ENCODE data around the gene DDIAS. TPM values are rescaled to one million over a fixed set of nuclear protein-coding genes. Genes with fewer than 3 reads are reported as not detected.

Gene DDIAS
- total and polyA plus RNA-seq, 2 experiments from 2014 or later = 4.0 to 6.2 TPM

DNA sequence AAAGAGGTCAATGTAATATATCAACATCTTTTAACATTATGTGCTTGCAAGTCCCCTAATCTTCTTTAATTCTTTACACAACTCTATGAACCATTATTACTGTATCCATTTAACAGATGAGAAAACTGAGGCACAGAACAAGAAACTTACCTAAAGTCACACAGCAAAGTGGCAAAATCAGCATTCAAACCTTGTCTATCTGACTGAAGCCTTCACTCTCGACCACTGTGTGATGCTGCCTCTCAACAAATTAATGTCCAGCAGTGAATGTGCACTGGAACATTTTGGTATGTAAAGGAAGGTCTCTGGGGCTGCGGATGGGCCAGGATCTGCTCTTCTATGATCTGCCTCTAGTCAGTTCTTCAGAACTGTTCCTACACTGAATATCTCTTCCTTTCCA is 43.4 kb upstream of the DDIAS start:
- no peak overlapping the region for H3K27ac ChIP-seq

GRCh38 chr11:82858556-82859091 is 42.9 kb upstream of the DDIAS start:
- Histone ChIP-seq H3K4me3 (no peak overlapping the region), H3K4me1 (ENCODE audit: low read depth) (no peaks in the 10 kb centered on the region), H3K27me3 (no peaks in the 10 kb centered on the region), H3K27ac (no peak overlapping the region), H3K9me3 (ENCODE audit: low read depth) (no peaks in the 10 kb centered on the region), H3K36me3 (no peaks in the 10 kb centered on the region)
- DNase-seq (ENCODE audit: low read depth in 1 of 2, low spot score in 1 of 2) = peak in 1 of 2 donors; percentile 67
- no peak for TF ChIP-seq CTCF (IDR thresholded peaks at IDR 0.05; ENCODE audit: low read depth, low read length)

More for the DNA sequence above, 43.4 kb upstream of the DDIAS start:
- DNase-seq (ENCODE audit: low read depth in 1 of 2, low spot score in 1 of 2) = no peak
- no peaks in the 10 kb centered on the region for H3K27me3 ChIP-seq
- no peak overlapping the region for H3K4me3 ChIP-seq
- no peaks in the 10 kb centered on the region for H3K9me3 ChIP-seq (ENCODE audit: low read depth)
- TF ChIP-seq CTCF (IDR thresholded peaks at IDR 0.05; ENCODE audit: low read depth, low read length) = no peak
- no peaks in the 10 kb centered on the region for H3K36me3 ChIP-seq
- no peaks in the 10 kb centered on the region for H3K4me1 ChIP-seq (ENCODE audit: low read depth)

GRCh38 chr11:82859750-82860149 is 41.8 kb upstream of the DDIAS start:
- no peaks in the 10 kb centered on the region for H3K9me3 ChIP-seq (ENCODE audit: low read depth)
- no peaks in the 10 kb centered on the region for H3K36me3 ChIP-seq
- peak in 1 of 2 donors; percentile 23 for DNase-seq (ENCODE audit: low read depth in 1 of 2, low spot score in 1 of 2)
- no peaks in the 10 kb centered on the region for H3K4me1 ChIP-seq (ENCODE audit: low read depth)
- H3K4me3 ChIP-seq = no peak overlapping the region
- TF ChIP-seq CTCF (IDR thresholded peaks at IDR 0.05; ENCODE audit: low read depth, low read length) = no peak
- H3K27me3 ChIP-seq = no peaks in the 10 kb centered on the region
- H3K27ac ChIP-seq = no peak overlapping the region

- no peaks in the 10 kb centered on the region for H3K4me1 ChIP-seq (ENCODE audit: low read depth)
- H3K36me3 ChIP-seq = no peaks in the 10 kb centered on the region
- no peak overlapping the region for H3K27ac ChIP-seq
- no peak for DNase-seq (ENCODE audit: low read depth in 1 of 2, low spot score in 1 of 2)
- no peak overlapping the region for H3K4me3 ChIP-seq
- H3K27me3 ChIP-seq = no peaks in the 10 kb centered on the region
- TF ChIP-seq CTCF (IDR thresholded peaks at IDR 0.05; ENCODE audit: low read depth, low read length) = no peak
- no peaks in the 10 kb centered on the region for H3K9me3 ChIP-seq (ENCODE audit: low read depth)
These were observed 39.2 kb upstream of the DDIAS start for GRCh38 chr11:82862379-82862778.

DNA sequence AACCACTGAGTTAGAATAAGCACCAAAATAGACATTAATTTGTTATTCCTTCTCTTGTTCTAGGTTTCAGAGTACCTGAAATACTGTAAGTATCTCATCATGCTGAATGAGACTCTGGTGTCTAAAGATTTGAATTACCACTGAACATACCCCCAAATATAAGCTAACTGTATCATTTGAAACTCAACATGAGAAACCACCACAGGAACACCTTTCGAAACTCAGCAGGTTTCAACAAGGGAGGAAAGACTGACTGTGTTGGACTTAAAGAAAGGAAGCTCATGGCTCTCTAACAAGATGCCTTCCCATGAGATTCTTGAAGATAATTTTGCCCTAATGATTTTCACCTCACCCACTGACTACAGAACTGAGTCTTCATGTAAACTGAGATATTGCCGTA is 38.3 kb upstream of the DDIAS start:
- Histone ChIP-seq H3K4me3 (no peak overlapping the region), H3K36me3 (no peaks in the 10 kb centered on the region), H3K4me1 (ENCODE audit: low read depth) (no peaks in the 10 kb centered on the region), H3K27me3 (no peaks in the 10 kb centered on the region), H3K9me3 (ENCODE audit: low read depth) (no peaks in the 10 kb centered on the region), H3K27ac (no peak overlapping the region)
- DNase-seq (ENCODE audit: low read depth in 1 of 2, low spot score in 1 of 2) = no peak
- TF ChIP-seq CTCF (IDR thresholded peaks at IDR 0.05; ENCODE audit: low read depth, low read length) = no peak

Data from cardiac muscle cell (in vitro differentiated cells and primary cell).